Measurements from ENCODE around the gene ECSCR.
A peak's percentile ranks its signal among the peaks of the same experiment; 100 is the strongest.
"Not testable (repeated sequence)": the region's sequence is repeated elsewhere in the genome, so short reads cannot be mapped to it uniquely, and the experiment has no call there.

The ECSCR gene

DNA sequence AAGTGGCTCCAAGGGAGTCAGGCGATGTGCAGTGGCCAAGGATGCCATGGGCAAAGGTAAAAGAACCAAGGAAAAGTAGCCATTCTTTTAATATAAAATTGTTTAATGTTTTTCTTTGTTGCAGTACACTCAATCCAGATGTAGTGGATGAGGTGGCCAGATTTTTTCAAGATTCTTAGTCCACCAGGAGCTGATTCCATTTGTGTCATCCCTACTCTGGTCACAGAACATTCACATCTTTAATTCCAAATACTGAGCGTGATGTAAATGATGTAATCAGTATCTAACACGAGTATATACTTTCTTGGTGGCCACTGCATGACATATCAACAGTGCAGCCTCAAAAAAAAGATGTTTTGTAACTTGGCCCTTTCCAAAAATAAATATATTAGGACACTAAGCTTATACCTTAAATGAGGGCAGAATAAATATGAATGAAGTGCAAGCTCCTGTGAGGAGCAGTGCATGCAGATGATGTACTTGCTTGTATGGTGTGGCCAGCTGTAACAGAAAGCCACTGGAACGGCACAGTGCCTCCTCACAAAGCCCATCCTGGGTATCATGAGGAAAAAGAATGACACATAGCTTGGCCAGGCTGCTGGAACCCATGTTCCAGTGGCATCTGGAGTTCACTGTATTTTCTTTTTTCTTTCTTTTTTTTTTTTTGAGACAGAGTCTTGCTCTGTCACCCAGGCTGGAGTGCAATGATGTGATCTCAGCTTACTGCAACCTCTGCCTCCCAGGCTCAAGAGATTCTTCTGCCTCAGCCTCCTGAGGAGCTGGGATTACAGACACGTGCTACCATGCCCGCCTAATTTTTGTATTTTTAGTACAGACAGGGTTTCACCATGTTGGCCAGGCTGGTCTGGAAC, 52.2 kb downstream of the ECSCR start:
- no peak for DNase-seq

DNA sequence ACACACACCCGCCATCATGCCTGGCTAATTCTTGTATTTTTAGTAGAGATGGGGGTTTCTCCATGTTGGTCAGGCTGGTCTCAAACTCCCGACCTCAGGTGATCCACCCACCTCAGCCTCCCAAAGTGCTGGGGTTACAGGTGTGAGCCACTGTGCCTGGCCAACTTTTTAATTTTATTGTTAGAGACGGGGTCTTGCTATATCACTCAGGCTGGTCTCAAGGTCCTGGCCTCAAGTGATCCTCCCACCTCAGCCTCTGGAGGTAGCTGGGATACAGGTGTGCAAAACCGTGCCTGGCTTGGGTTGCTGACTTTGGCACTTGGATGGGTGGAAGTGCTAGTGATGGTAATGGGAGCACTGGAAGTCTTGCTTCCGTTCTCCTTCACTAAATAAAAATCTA, 53.4 kb downstream of the ECSCR start:
- not testable (repeated sequence) for DNase-seq

DNA sequence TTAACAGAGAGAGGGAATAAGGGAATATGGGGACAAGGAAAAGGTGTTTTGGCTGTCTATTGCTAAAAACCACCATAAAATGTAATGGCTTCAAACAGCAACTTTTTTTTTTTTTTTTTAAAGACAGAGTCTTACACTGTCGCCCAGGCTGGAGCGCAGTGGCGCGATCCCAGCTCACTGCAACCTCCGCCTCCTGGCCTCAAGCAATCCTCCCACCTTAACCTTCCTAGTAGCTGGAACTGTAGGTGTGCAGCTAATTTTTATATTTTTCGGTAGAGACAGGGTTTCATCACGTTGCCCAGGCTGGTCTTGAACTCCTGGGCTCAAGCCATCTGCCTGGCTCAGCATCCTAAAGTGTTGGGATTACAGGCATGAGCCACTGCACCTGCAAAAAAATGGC, 54.4 kb downstream of the ECSCR start:
- DNase-seq: no peak

DNA sequence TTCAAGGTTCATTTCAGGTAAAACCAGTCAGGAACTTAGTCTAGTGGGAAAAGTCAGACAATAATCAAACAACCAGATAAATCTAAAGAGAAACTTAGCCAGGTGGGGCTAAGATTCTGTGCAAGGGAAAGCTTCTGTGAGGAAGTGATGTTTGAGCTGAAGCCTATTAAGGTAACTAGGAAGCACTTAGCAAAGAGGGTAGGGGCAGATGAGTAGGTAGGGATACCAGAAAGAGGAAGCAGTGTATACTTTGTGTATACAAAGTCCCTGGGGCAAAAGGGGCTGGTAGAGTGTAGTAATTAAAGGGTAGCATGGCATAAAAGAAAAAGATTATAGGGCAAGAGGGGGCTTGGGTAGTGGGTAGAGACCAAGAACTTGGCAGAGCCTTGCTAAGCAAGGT, 55.0 kb downstream of the ECSCR start:
- no peak for DNase-seq

DNA sequence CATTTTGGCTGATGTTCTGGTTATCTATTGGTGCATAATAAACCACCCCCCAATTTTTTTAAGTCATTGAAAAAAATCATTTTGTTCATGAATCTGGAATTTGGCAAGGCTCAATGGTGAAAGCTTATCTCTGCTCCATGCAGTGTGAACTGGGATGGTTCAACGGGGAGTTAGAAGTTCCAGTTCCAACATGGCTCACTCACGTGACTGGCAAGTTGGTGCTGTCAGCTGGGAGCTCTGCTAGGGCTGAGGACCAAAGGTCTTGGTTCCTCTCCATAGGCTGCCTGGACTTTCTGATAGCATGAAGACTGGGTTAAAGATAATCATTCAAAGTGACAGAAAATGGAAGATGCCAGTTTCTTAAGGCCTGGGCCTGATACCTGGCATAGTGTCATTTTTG, 55.6 kb downstream of the ECSCR start:
- DNase-seq: no peak

DNA sequence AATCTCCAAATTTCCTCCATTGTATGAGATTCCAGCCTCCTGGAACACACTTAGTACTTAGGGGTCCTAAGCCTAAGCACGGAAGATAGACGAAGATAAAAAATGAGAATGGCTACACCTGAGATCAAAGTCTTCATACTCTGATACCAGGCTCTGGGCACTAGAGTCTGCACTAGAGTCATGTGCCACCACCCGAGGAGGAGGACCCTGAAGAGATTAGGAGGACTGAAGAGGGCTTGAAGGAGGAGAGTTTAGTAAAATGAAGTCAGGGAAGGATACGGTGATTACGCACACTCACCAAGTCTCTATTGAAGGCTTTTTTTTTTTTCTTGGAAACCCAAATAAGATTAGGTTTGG, 58.1 kb downstream of the ECSCR start:
- no peak for DNase-seq

DNA sequence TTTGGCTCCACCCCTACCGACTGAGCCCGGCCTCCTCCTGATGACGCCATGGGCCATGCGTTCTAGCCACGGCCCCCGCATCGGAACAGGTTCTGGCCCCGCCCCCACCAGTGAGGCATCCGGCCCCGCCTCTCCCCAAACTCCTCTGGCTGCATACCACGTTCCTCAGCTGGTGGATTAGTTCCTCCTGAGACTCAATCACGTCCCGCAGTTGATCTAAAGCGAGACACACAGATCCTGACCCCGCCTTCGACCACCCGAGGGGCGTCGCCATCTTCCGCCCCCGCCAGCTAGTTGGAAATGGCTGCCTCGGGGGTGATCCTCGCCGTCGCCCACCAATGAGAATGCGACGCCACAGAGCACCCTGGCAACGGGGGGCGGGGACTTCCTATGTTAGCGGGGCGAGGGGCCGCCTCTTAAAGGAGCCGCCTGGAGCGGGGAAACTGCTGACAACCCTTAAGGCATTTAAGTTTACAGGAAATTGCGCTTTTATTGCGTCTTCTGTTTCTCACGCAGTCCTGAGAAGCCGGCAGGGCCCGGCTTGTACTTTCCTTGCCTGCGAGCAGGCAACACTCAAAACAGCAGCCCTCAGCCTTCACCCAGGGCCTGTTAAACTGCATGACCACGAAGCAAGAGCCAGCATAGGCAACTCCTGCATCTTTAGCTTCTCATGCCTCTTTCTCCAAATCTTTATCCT, 58.6 kb downstream of the ECSCR start, which contains the start of gene SPATA24:
SPATA24 (minus strand) TSS at position 303 of the 697 bp plus-strand sequence; CDS start at position 274, 29 bp downstream.
- peak; percentile 98 for DNase-seq

DNA sequence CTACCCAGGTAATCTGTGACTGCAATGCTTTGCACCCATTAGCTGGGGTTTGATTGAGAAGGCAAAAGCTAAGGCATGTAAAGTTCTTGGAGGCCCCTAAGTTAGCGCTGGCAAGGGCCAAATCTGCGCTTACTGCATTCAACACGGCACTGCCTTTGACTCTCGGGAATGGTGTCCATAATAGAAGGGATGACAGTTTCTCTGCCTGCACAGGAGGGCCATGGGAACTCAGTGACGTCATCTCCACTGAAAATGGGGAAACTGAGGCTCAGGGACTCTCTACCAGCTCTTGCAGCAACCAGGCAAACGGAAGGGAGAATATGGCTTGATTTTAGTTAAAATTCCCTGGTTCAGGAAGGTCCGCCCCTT, 59.1 kb downstream of the ECSCR start:
- DNase-seq: no peak

DNA sequence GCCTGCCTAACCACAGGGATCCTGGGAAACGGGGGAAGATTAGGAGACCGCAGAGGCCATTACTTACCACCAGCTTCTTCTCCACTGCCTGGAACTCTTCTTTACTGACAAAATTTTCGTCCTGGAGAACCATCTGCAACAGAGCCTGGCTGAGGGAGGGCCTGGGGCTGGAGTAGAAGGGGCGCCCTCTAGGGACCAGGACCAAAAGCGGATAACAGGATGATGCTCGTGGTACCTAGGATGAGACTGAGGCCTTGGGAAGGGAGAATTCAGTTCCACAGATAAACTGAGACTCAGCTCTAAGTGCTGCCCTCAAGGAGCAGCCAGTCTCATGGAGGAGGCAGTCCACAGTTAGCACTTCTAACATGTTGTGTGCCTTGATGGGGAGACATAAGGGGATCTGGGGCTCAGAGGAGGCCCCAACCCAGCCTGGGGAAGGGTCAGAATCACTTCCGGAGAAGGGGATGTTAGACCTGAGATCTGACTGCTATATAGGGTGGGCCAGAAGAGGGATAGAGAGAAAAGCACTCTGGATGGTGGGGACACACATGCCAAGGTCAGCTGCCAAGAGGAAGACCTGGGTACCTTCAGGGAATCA, 59.9 kb downstream of the ECSCR start:
- no peak for DNase-seq

DNA sequence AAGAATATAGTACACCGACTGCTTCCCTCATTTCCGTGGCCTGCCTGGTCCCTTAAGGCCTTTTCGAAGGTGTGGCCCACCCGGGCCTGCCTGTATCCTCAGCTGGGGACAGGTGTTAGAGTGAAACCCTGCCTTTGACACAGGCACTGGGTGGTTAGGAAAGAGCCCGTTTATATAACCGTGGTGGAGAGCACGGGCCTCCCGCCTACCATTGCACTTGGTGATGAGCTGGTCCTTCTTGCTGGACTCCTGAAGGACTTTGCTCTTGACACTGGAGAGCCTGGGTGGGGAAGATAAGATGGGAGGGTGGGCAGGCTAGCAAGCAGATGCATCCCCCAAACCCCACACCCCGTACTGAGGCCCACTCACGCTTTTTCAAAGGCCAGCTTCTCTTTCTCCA, 61.0 kb downstream of the ECSCR start:
- DNase-seq: no peak

DNA sequence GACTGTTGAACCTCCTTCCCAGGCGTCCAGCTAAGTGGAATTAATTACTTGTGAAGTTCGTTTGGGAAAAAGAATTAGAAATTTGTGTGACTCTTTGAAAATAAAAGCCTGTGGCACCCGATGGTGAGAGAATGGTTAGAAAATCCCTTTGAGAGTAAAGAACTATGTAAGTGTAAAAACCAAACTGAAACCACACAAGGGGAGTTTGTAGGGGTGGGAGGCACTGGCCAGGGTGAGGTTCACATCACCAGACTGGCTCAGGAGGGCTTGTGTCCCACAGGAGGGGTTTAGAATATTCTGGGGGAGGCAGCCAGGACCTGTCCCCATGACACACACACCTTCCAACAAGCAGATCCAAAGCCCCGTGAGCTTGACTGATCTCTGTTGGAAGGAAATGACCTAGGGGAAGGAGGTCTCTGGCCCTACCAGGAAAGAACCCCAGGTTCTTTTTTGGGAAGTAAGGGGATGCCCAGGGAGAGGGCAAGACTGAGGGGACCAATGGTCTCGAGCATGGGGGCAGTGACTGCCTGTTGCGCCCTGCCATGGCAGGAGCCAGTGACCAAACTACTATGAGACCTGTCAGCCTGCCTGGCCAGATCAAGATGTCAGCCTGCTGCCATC, 62.9 kb downstream of the ECSCR start:
- DNase-seq: no peak

Measured in central memory CD4-positive, alpha-beta T cell (primary cell).